GM12878 (cell line): ENCODE measurements around the gene ZNF148. TPM values are rescaled to one million over a fixed set of nuclear protein-coding genes. Genes with fewer than 3 reads are reported as not detected.
A peak's percentile ranks its signal among the peaks of the same experiment; 100 is the strongest.

Experiments
- ATAC-seq: fragments of 200-7000 bp; cut with Tn5 transposase; 3 replicates; pipeline ENCODE4 v1.9.1; 2020; ENCODE audit warnings: mild to moderate bottlenecking, moderate library complexity
- BruUV-seq: library from RNA; stranded (reverse); fragments of 400-500 nt; replicated peaks from 2 replicates; lab custom pipeline; 2021; lab: Mats Ljungman, UMichigan
- CTCF ChIA-PET: fragments of 300-600 bp; sonication (Branson Sonifier 250); formaldehyde crosslinking; extraction: SDS; loops from one replicate; lab custom pipeline; 2021; ENCODE audit warnings: inconsistent platforms; lab: Yijun Ruan, JAX
- POLR2A ChIA-PET: fragments of 350-600 bp; formaldehyde crosslinking; extraction: SDS; loops from one replicate; lab custom pipeline; 2021; ENCODE audit warnings: inconsistent platforms; lab: Charles Lee
- RAD21 ChIA-PET: fragments of 300-600 bp; sonication (Branson Sonifier 250); formaldehyde crosslinking; loops from one replicate; lab custom pipeline; 2023; ENCODE audit warnings: antibody characterized with exemption; ENCODE audit not compliant: unreplicated experiment; lab: Charles Lee
- SMC1A ChIA-PET: fragments of 300-600 bp; sonication (Branson Sonifier 250); formaldehyde crosslinking; loops from one replicate; lab custom pipeline; 2023; ENCODE audit not compliant: unreplicated experiment, uncharacterized antibody; lab: Charles Lee
- DNase-seq: peaks from one replicate; pipeline ENCODE4 v3.0.0-alpha.2; 2011; ENCODE audit warnings: low read depth, low spot score
- FAIRE-seq: peaks from 3 replicates; lab custom pipeline; 2011; peaks lifted over from hg19 to GRCh38; lab: Jason Lieb, UNC
- H2AFZ ChIP-seq: 2 replicates; pipeline ENCODE4 v1.6.0; 2011; ENCODE audit warnings: low read depth, low read length, control low read depth; ENCODE audit not compliant: control insufficient read depth
- H3K27ac ChIP-seq: 2 replicates; pipeline ENCODE4 v1.5.1; 2011; ENCODE audit warnings: control low read depth; ENCODE audit not compliant: control insufficient read depth, insufficient read depth
- H3K27me3 ChIP-seq, 2 experiments: replicated peaks in 1 of 2; 2 replicates each; pipeline versions ENCODE4 v1.6.0 to v1.6.1; 2011; ENCODE audit warnings: low read length in 1 of 2; ENCODE audit not compliant: control insufficient read depth in 2 of 2, insufficient read depth in 2 of 2
- H3K36me3 ChIP-seq, 2 experiments: 2 replicates each; pipeline ENCODE4 v1.5.1; 2011; ENCODE audit warnings: low read length in 1 of 2; ENCODE audit not compliant: control insufficient read depth in 2 of 2, insufficient read depth in 2 of 2
- H3K4me1 ChIP-seq: 2 replicates; pipeline ENCODE4 v1.6.1; 2011; ENCODE audit warnings: mild to moderate bottlenecking, low read length, moderate library complexity, mixed read lengths; ENCODE audit not compliant: control insufficient read depth, insufficient read depth
- H3K4me2 ChIP-seq: 2 replicates; pipeline ENCODE4 v1.6.0; 2011; ENCODE audit warnings: control low read depth; ENCODE audit not compliant: control insufficient read depth, insufficient read depth
- H3K4me3 ChIP-seq: fragments of 200-600 bp; sonication (generic); 2 replicates; pipeline ENCODE4 v1.5.1; 2016
- H3K79me2 ChIP-seq: 2 replicates; pipeline ENCODE4 v1.6.0; 2011; ENCODE audit warnings: low read length; ENCODE audit not compliant: control insufficient read depth, insufficient read depth
- H3K9ac ChIP-seq: 2 replicates; pipeline ENCODE4 v1.8.0; 2011; ENCODE audit warnings: low read length, control low read depth, mixed read lengths; ENCODE audit not compliant: control insufficient read depth, insufficient read depth
- H3K9me3 ChIP-seq: replicated peaks from 3 replicates; pipeline ENCODE4 v1.5.1; 2011; ENCODE audit warnings: mild to moderate bottlenecking, low read length; ENCODE audit not compliant: control insufficient read depth, insufficient read depth
- H4K20me1 ChIP-seq: 2 replicates; pipeline ENCODE4 v1.6.0; 2011; ENCODE audit not compliant: control insufficient read depth, insufficient read depth
- CREM ChIP-seq: IDR thresholded peaks from 2 replicates; pipeline ENCODE4 v1.6.1; 2014; ENCODE audit warnings: antibody characterized with exemption, low read depth
- EP300 ChIP-seq, 2 experiments: fragments of 150-350 bp in 1 of 2; IDR thresholded peaks; 2 replicates each; pipeline ENCODE4 v1.6.1; 2011 to 2012; ENCODE audit warnings: low read depth in 2 of 2, low read length in 2 of 2, borderline replicate concordance in 1 of 2, improper control_type of control experiment in 1 of 2, inconsistent platforms in 1 of 2; ENCODE audit not compliant: control insufficient read depth in 1 of 2
- MEF2A ChIP-seq: IDR thresholded peaks from 2 replicates; pipeline ENCODE4 v1.6.1; 2011; ENCODE audit warnings: low read depth, mild to moderate bottlenecking, low read length, moderate library complexity; ENCODE audit not compliant: insufficient read depth
- NFIC ChIP-seq: IDR thresholded peaks from 2 replicates; pipeline ENCODE4 v1.6.1; 2012; ENCODE audit warnings: low read depth, mild to moderate bottlenecking, inconsistent platforms, low read length, moderate library complexity
- SIN3A ChIP-seq: IDR thresholded peaks from 2 replicates; pipeline ENCODE4 v1.6.1; 2012; ENCODE audit warnings: low read depth, low read length, improper control_type of control experiment
- STAT1 ChIP-seq: fragments of 450-650 bp; conservative IDR thresholded peaks from 2 replicates; pipeline ENCODE4 v1.6.1; 2014; ENCODE audit warnings: antibody characterized with exemption, mild to moderate bottlenecking
- TBL1XR1 ChIP-seq: IDR thresholded peaks from 2 replicates; pipeline ENCODE4 v1.6.1; 2012; ENCODE audit warnings: low read depth, low read length, improper control_type of control experiment
- TCF12 ChIP-seq: IDR thresholded peaks from 2 replicates; pipeline ENCODE4 v1.6.1; 2011; ENCODE audit warnings: low read depth, mild to moderate bottlenecking, low read length
- WGBS: methylation state at CpG from one replicate; pipeline ENCODE4 v1.1.6; 2016; ENCODE audit warnings: low lambda C conversion rate; ENCODE audit not compliant: insufficient replicate concordance, insufficient coverage; ENCODE audit errors: missing lambda C conversion rate; 5-methylcytosine and 5-hydroxymethylcytosine counted together
- in situ Hi-C: fragments of 300-500 bp; cut with MboI; formaldehyde crosslinking; loops from 9 replicates; pipeline ENCODE4 v1.14.3; 2018; ENCODE audit warnings: mixed read lengths
- intact Hi-C: fragments of 100-400 bp; cut with micrococcal nuclease; formaldehyde crosslinking; loops from one replicate; pipeline ENCODE4 v1.14.2; 2022; ENCODE audit not compliant: unreplicated experiment
- polyA plus RNA-seq, 11 experiments: library from polyadenylated mRNA; depleted of rRNA in 4 of 11; unstranded in 6 of 11; stranded (reverse) in 5 of 11; fragments of >200 nt; fragmentation: Nextera tagmentation in 4 of 11; fragmentation: Illumina TruSeq in 1 of 11; extraction: Ambion mirVana in 4 of 11; extraction: Trizol in 1 of 11; gene quantifications; 1 replicate in 1 of 11; 2 replicates in 10 of 11; pipeline versions ENCODE4 v1.2.1 to v1.2.3, GENCODE V29; 2011 to 2016; ENCODE audit warnings: inconsistent platforms in 2 of 11, missing spikeins in 2 of 11, low read depth in 1 of 11
- total RNA-seq, 4 experiments: library from RNA; depleted of rRNA in 3 of 4; stranded (reverse); fragments of >200 nt in 3 of 4; fragmentation: Illumina TruSeq in 1 of 4; extraction: Trizol in 1 of 4; gene quantifications; 2 replicates each; pipeline versions ENCODE4 v1.2.1 to v1.2.3, GENCODE V29; 2013 to 2021
- TF ChIP-seq, protein P1 (sequence below): fragments of 150-350 bp; IDR thresholded peaks from 2 replicates; pipeline ENCODE4 v1.6.1; 2016; ENCODE audit warnings: low read depth, low read length

The ZNF148 gene
- total and polyA plus RNA-seq, 10 of the 15 experiments (the other 5 are each of a cell fraction or from before 2014, with no cell fraction given), result 8.6 to 40.4 (median 26.7) TPM

DNA sequence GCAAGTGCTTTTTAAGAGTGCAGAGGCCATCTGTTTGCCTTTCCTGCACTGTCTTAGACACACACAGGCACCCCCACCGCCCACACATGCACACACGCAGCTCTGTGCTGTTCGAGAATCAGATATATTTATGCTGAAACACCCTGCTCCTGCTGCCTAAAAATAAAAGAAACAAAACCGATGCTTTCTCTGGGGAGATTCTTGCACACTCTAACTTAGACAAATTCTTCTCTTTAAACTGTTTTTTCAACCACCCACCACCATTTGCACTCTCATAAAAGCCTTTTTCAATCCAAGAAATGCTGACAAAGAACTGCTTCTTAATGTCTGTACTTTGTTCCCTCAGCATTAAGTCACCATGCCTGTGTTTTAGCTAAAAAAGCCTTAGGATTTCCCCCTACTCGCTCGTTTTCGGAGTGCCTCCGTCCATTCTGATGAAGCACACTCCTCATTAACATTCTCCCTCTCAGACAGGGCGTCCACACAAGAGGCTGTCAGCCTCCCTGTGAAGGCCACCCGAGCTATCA is 188.8 kb downstream of the ZNF148 start (continued):
- TF ChIP-seq, protein P1, sequence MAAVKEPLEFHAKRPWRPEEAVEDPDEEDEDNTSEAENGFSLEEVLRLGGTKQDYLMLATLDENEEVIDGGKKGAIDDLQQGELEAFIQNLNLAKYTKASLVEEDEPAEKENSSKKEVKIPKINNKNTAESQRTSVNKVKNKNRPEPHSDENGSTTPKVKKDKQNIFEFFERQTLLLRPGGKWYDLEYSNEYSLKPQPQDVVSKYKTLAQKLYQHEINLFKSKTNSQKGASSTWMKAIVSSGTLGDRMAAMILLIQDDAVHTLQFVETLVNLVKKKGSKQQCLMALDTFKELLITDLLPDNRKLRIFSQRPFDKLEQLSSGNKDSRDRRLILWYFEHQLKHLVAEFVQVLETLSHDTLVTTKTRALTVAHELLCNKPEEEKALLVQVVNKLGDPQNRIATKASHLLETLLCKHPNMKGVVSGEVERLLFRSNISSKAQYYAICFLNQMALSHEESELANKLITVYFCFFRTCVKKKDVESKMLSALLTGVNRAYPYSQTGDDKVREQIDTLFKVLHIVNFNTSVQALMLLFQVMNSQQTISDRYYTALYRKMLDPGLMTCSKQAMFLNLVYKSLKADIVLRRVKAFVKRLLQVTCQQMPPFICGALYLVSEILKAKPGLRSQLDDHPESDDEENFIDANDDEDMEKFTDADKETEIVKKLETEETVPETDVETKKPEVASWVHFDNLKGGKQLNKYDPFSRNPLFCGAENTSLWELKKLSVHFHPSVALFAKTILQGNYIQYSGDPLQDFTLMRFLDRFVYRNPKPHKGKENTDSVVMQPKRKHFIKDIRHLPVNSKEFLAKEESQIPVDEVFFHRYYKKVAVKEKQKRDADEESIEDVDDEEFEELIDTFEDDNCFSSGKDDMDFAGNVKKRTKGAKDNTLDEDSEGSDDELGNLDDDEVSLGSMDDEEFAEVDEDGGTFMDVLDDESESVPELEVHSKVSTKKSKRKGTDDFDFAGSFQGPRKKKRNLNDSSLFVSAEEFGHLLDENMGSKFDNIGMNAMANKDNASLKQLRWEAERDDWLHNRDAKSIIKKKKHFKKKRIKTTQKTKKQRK, result no peak
- TF ChIP-seq SIN3A (no peak), EP300 (IDR thresholded peaks at IDR 0.05; ENCODE audit: borderline replicate concordance in 1 of 2, control insufficient read depth in 1 of 2, low read depth in 2 of 2, low read length in 2 of 2) (no peak), TBL1XR1 (no peak), STAT1 (no peak), NFIC (peak; percentile 48; the same call in 1 of the 2 replicates), CREM (peak; percentile 44; the same call in 1 of the 2 replicates), MEF2A (0 out of 2 replicates have a peak, but pooled peaks have one; percentile 13)

DNA sequence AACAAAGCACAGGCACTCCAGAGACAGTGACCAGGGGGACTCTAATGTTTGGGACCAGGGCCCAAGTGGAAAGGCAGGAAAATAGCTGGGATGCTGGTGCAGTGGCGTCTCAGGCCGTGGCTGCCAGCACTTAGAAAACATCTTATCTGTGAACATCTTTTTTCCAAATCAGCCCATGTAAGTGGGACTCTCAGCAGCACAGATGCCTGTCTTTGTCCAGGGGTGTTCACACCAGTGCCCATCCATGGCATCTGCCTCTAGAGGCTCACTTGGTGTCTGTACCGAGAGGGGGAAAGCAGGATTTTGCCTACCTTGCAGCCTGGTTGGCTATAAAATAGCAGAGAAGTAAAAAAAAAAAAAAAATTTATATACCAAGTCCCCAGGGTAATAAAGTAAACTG is 189.3 kb downstream of the ZNF148 start:
- WGBS, result 70% methylated on average over 3 of the region's 3 CpGs
- Histone ChIP-seq H3K36me3 (no peaks in the 10 kb centered on the region), H3K4me3 (no peak overlapping the region), H3K9me3 (no peaks in the 10 kb centered on the region; the same call in 2 of the 3 replicates), H3K27ac (peak overlapping the region; percentile 38; the same call in 1 of the 2 replicates), H3K4me2 (peak overlapping the region; percentile 65; the same call in 1 of the 2 replicates), H2AFZ (no peak overlapping the region; the same call in 1 of the 2 replicates), H4K20me1 (no peaks in the 10 kb centered on the region), H3K79me2 (no peaks in the 10 kb centered on the region), H3K4me1 (peaks cover 21% of the 10 kb centered on the region), H3K9ac (peak overlapping the region; percentile 47), H3K27me3 (no peaks in the 10 kb centered on the region)
- no peak for DNase-seq
- ChIA-PET CTCF (no interaction called here), POLR2A (interaction anchor here (0.6 to 1.9 kb wide), 2 partner anchors 12 to 99 kb away, joined by 6 read pairs; no protein-coding TSS in a partner anchor), SMC1A (interaction anchor here (0.9 to 1.4 kb wide), 3 partner anchors 11 to 31 kb away, joined by 3 to 5 read pairs (median 4); no protein-coding TSS in a partner anchor), RAD21 (interaction anchor here (0.6 kb wide), 1 partner anchor 334 kb away, joined by 3 read pairs; the partner anchor contains the start of gene SNX4)
- ATAC-seq, result peak; percentile 52
- no TSS peak for BruUV-seq
- in situ Hi-C loops (no loop called here), intact Hi-C loops (no loop called here)
- FAIRE-seq, result no peak
- no peak for TF ChIP-seq TCF12
